NCI-H2196 treated with DMSO at 0.1 percent for 48 hours (cell line): Measurements from ENCODE around the gene SNAP91.
"Not testable (repeated sequence)": the region's sequence is repeated elsewhere in the genome, so short reads cannot be mapped to it uniquely, and the experiment has no call there.

Experiments
- DNase-seq: peaks from one replicate; lab custom pipeline; 2025; ENCODE audit not compliant: unreplicated experiment; lab: John Stamatoyannopoulos, UW

The SNAP91 gene

GRCh38 chr6:83708970-83709747, at the start of gene SNAP91:
SNAP91 (minus strand) TSS chr6:83709101; CDS start chr6:83707927, 1,174 bp downstream.
- DNase-seq = no peak

DNA sequence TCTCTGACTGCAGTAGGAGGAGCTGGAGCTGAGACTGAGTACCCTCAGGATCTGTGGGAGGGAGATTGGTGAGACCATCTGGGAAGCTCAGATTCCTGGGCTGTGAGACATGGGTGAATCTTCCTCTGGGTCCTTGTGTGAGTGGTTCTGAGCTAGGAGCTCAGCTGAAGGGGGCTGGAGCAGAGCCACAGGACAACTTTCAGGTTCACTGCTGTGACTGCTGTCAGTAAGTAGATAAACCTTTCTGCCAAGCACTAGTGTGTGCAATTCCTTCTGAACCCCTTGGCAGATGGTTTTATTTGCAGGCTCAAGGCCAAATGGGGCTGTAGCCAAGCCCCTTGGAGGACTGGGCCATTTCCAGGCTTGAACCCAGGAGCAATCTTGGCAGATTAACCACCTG, 49.6 kb upstream of the SNAP91 start:
- no peak for DNase-seq

DNA sequence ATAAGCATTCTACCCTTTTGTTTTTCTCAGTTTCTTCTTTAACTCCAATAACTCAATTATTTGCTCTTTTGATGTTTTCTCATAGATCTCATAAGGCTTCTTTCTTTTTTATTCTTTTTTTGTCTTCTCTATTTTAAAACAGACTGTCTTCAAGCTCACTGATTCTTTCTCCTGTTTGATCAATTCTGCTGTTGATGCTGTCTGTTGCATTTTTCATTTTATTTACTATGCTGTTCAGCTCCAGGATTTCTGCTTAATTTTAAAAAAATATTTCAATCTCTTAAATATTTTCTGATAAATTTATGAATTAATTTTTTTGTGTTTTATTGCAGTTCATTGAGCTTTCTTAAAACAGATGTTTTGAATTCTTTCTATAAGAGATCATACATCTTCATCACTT, 48.1 kb upstream of the SNAP91 start:
- DNase-seq = no peak

- DNase-seq = no peak
Measured at GRCh38 chr6:83756565-83756964, 47.7 kb upstream of the SNAP91 start.

DNA sequence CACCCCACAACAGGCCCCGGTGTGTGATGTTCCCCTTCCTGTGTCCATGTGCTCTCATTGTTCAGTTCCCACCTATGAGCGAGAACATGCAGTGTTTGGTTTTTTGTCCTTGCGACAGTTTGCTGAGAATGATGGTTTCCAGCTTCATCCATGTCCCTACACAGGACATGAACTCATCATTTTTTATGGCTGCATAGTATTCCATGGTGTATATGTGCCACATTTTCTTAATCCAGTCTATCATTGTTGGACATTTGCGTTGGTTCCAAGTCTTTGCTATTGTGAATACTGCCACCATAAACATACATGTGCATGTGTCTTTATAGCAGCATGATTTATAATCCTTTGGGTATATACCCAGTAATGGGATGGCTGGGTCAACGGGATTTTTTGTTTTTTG, 43.5 kb upstream of the SNAP91 start:
- DNase-seq = not testable (repeated sequence)

DNA sequence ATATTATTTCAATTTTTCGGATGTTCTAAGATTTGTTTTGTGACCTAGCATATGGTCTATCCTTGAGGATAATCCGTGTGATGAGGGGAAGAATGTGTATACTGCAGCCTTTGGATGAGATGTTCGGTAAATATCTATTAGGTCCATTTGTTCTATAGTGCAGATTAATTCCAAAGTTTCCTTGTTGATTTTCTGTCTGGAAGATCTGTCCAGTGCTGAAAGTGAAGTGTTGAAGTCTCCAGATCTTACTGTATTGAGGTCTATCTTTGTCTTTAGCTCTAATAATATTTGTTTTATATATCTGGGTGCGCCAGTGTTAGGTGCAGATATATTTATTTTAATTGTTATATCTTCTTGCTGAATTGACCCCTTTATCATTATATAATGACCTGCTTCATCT, 32.2 kb upstream of the SNAP91 start:
- no peak for DNase-seq

DNA sequence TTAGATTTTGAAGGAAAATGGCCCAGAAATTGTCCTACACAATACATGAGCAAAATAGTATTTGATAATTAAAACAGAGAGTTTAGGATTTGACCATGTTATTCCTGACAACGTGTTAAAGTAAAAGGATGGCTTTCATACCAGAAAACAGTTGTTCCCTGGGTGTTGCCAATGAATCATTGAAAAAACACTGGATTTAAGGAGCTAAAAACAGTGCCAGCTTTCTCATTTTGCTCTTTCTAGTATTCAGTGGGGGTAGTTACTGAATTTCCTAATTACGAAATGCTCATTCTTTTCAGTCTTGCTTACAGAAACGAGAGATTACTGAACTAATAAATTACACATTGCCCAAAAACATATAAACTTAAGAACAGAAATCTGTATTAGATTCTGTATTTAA, 26.6 kb upstream of the SNAP91 start:
- no peak for DNase-seq

DNA sequence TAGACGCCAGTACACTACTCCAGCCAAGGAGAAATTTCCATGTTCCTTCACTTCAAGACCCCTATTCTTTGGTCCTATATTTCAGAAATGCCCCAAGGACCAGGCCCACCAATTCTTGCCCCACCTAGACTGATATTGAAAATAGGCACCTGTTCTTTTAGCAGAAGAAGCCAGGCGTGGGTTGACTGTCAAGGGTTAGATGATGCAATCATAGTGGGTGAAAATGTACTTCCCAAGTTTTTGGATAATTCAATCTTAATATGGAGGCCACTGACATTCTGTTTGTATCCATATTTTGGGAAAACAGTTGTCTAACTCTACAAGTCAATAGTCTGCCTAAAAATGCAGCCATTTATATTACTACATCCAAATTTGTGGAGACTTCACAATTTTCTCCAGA, 21.0 kb upstream of the SNAP91 start:
- no peak for DNase-seq

DNA sequence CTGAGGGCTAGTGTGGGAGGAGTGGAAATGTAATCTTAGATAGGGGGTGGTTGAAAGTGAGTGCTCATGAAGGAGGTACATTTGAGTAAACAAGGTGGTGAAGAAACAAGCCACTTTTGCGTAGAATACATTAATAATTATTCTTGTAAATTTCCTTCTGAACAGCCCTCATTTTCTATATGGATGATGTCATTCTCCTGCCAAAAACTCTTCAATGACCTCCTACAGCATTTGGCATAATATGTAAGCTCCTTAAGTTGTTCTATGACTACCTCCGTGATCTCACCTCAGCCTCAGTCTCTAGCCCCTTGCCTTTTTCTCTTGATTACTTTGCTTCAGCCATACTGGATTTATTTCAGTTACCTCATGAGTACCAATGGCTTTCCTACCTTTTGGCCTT, 14.0 kb upstream of the SNAP91 start:
- no peak for DNase-seq

DNA sequence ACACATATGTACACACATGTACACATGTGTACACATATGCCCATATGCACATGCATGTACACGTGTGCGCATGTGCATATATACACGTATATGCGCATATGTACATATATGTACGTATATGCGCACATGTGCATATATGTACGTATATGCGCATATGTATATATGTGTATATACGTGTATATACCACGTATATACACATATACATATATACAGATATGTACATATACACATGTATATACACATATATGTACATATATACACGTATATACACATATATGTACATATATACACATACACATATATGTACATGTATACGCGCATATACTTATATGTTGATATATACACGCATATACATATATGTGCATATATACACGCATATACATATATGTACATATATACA, 8.9 kb upstream of the SNAP91 start:
- DNase-seq = no peak

- DNase-seq = no peak
Measured at GRCh38 chr6:83711958-83712357, 3.1 kb upstream of the SNAP91 start.

GRCh38 chr6:83709748-83710050, 798 bp upstream of the SNAP91 start:
- DNase-seq = no peak

GRCh38 chr6:83708546-83708969, 343 bp downstream of the SNAP91 start:
- no peak for DNase-seq

GRCh38 chr6:83707829-83708545, 914 bp downstream of the SNAP91 start:
- no peak for DNase-seq

- no peak for DNase-seq
Measured at GRCh38 chr6:83702749-83703148, 6.2 kb downstream of the SNAP91 start.

DNA sequence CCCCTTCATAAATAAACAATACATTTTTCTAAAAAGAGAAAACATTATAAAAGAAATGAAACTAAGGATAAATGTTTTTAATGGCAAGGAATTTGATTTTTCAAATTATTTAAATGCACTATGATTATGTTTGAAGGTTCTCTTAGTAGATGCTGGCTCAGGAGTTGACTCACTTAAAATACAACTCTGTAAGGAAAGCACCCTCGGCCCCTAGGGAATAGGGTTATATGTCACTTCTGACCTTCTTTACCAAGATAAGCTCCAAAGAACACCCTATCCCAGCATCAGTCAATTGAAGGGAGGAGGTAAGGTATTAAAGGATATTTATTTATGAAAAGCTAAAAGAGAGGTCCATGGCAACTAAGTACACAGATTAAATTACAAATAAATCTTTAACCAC, 6.8 kb downstream of the SNAP91 start:
- no peak for DNase-seq

DNA sequence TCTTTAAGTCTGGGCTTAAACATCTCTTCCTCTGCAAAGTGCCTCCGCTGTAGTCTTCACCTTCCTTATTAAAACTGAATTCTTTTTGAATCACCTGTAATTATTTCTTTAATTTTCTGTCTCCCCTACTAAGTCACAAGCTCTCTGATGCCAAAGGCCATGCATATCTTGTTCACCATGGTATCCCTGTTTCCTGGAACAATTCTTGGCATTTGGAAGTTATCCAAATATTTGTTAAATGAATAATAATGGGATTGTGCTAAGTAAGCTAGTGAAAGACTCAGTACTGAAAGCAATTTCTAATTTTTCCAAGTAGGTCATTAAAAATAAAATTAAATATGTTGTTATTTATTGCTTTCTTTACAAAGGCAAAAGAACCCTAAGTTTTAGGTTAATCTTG, 12.2 kb downstream of the SNAP91 start:
- no peak for DNase-seq

DNA sequence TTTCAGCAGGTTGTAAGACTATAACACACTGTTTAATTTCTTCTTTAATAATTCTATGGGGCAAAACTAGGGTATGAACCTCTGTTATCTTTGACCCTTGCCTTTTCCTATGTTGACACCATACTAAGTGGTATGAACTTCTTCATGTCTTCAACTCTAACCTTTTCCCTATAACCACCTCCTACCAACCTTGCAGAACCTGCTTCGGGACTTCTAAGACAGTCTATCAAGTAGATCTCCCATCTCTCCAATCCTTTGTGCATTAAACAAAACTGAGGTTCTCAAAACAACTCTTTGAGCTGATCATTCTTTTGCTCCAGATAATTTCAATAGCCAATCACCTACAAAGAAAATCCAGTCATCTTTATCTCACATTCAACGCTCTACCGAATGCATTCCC, 23.4 kb downstream of the SNAP91 start:
- no peak for DNase-seq

GRCh38 chr6:83677791-83678190, 31.1 kb downstream of the SNAP91 start:
- no peak for DNase-seq

GRCh38 chr6:83637953-83638352, 70.9 kb downstream of the SNAP91 start:
- DNase-seq = no peak

- no peak for DNase-seq
Measured at GRCh38 chr6:83636800-83637199, 72.1 kb downstream of the SNAP91 start.

GRCh38 chr6:83633609-83634008, 75.3 kb downstream of the SNAP91 start:
- DNase-seq = no peak

GRCh38 chr6:83633149-83633548, 75.8 kb downstream of the SNAP91 start:
- DNase-seq = no peak
